Karpas-422 (cell line): ENCODE results near the gene TRPM8. TPM values are rescaled to one million over a fixed set of nuclear protein-coding genes. Genes with fewer than 3 reads are reported as not detected.
"Not testable (repeated sequence)": the region's sequence is repeated elsewhere in the genome, so short reads cannot be mapped to it uniquely, and the experiment has no call there.

Experiments
- DNase-seq: peaks from one replicate; pipeline ENCODE4 v3.0.0-alpha.2; 2015
- H2AFZ ChIP-seq: fragments of 200-600 bp; sonication (generic); 2 replicates; pipeline ENCODE4 v1.6.1; 2014; ENCODE audit warnings: antibody characterized with exemption, low read length, mixed read lengths
- H3K27ac ChIP-seq: fragments of 200-600 bp; sonication (generic); 2 replicates; pipeline ENCODE4 v1.5.1; 2014; ENCODE audit warnings: mild to moderate bottlenecking, low read length, moderate library complexity
- H3K27me3 ChIP-seq: fragments of 200-600 bp; sonication (generic); 2 replicates; pipeline ENCODE4 v1.6.1; 2014; ENCODE audit warnings: low read length, mixed read lengths
- H3K36me3 ChIP-seq: fragments of 200-600 bp; sonication (generic); 2 replicates; pipeline ENCODE4 v1.6.1; 2014; ENCODE audit warnings: low read length, mixed read lengths; ENCODE audit not compliant: insufficient read depth
- H3K4me1 ChIP-seq: fragments of 200-600 bp; sonication (generic); 2 replicates; pipeline ENCODE4 v1.6.1; 2014; ENCODE audit warnings: mild to moderate bottlenecking, low read length, mixed read lengths
- H3K4me2 ChIP-seq: fragments of 200-600 bp; sonication (generic); 2 replicates; pipeline ENCODE4 v1.6.1; 2014; ENCODE audit warnings: low read length, low read depth, mild to moderate bottlenecking; ENCODE audit not compliant: poor library complexity, severe bottlenecking
- H3K4me3 ChIP-seq: fragments of 200-600 bp; sonication (generic); 2 replicates; pipeline ENCODE4 v1.5.1; 2014; ENCODE audit warnings: mild to moderate bottlenecking, antibody characterized with exemption, low read length, mixed read lengths
- H3K79me2 ChIP-seq: fragments of 200-600 bp; sonication (generic); 2 replicates; pipeline ENCODE4 v1.6.1; 2014; ENCODE audit warnings: mild to moderate bottlenecking, low read length, mixed read lengths
- H3K9ac ChIP-seq: fragments of 200-600 bp; sonication (generic); 2 replicates; pipeline ENCODE4 v1.6.0; 2014; ENCODE audit warnings: low read length
- H3K9me2 ChIP-seq: fragments of 200-600 bp; sonication (generic), shearing (Covaris generic); replicated peaks from 2 replicates; pipeline ENCODE4 v1.6.0; 2014; ENCODE audit warnings: mild to moderate bottlenecking, low read length, moderate library complexity; ENCODE audit not compliant: insufficient read depth
- H3K9me3 ChIP-seq: fragments of 300-700, 200-600 bp; sonication (generic); 2 replicates; pipeline ENCODE4 v1.6.1; 2014; ENCODE audit warnings: low read length, mixed read lengths
- H4K20me1 ChIP-seq: fragments of 200-600 bp; sonication (generic); 2 replicates; pipeline ENCODE4 v1.6.1; 2014; ENCODE audit warnings: mild to moderate bottlenecking, antibody characterized with exemption, low read length, low read depth; ENCODE audit not compliant: insufficient read depth
- total RNA-seq: library from RNA; depleted of rRNA; stranded (reverse); fragments of >200 nt; shearing (Covaris generic); gene quantifications from 2 replicates; pipeline ENCODE4 v1.2.3, GENCODE V29; 2014; ENCODE audit warnings: low replicate concordance

The TRPM8 gene
- total RNA-seq, 1 experiment from 2014 or later: not detected

GRCh38 chr2:233960203-233960602, 43.0 kb downstream of the TRPM8 start:
- Histone ChIP-seq H2AFZ (no peak overlapping the region), H3K27me3 (no peaks in the 10 kb centered on the region), H3K4me1 (no peaks in the 10 kb centered on the region), H3K27ac (no peak overlapping the region), H3K9me3 (no peaks in the 10 kb centered on the region), H3K79me2 (no peaks in the 10 kb centered on the region), H3K9me2 (no peaks in the 10 kb centered on the region), H3K9ac (no peak overlapping the region), H4K20me1 (no peaks in the 10 kb centered on the region), H3K4me2 (no peak overlapping the region), H3K4me3 (no peak overlapping the region), H3K36me3 (no peaks in the 10 kb centered on the region)
- DNase-seq: no peak

DNA sequence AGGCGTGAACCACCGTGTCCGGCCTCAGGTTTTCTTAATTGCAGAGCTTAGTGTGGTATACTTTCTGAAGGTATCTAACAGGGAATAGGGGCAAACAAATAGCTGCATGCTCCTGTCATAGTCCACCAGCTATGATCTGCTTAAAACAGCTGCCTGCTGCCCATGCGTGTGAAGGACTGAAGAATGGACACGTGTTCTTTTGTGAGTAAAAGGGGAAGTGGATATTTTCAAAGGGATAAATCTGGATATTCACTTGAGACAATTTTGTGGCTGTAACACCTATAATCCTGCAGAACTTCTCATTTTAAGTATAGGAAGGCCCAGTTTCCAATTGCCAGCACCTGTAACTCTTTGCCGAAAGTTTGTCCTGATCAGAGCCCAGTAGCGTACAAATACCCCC, 44.7 kb downstream of the TRPM8 start:
- no peaks in the 10 kb centered on the region for H3K36me3 ChIP-seq
- no peaks in the 10 kb centered on the region for H3K9me2 ChIP-seq
- no peaks in the 10 kb centered on the region for H3K27me3 ChIP-seq
- DNase-seq: no peak
- no peak overlapping the region for H3K4me2 ChIP-seq
- no peaks in the 10 kb centered on the region for H3K9me3 ChIP-seq
- H3K4me3 ChIP-seq: no peak overlapping the region
- no peaks in the 10 kb centered on the region for H3K79me2 ChIP-seq
- no peaks in the 10 kb centered on the region for H4K20me1 ChIP-seq
- H3K4me1 ChIP-seq: no peaks in the 10 kb centered on the region
- no peak overlapping the region for H3K9ac ChIP-seq
- no peak overlapping the region for H2AFZ ChIP-seq
- no peak overlapping the region for H3K27ac ChIP-seq

- no peak overlapping the region for H3K4me2 ChIP-seq
- H3K27me3 ChIP-seq: no peaks in the 10 kb centered on the region
- no peaks in the 10 kb centered on the region for H4K20me1 ChIP-seq
- no peaks in the 10 kb centered on the region for H3K79me2 ChIP-seq
- H3K9ac ChIP-seq: no peak overlapping the region
- no peaks in the 10 kb centered on the region for H3K9me3 ChIP-seq
- no peak overlapping the region for H2AFZ ChIP-seq
- no peaks in the 10 kb centered on the region for H3K4me1 ChIP-seq
- no peaks in the 10 kb centered on the region for H3K36me3 ChIP-seq
- no peaks in the 10 kb centered on the region for H3K9me2 ChIP-seq
- no peak overlapping the region for H3K27ac ChIP-seq
- no peak for DNase-seq
- H3K4me3 ChIP-seq: no peak overlapping the region
Observed at GRCh38 chr2:233964581-233964980, 47.4 kb downstream of the TRPM8 start.

GRCh38 chr2:233965032-233965603, 47.9 kb downstream of the TRPM8 start:
- Histone ChIP-seq H3K36me3 (no peaks in the 10 kb centered on the region), H3K27ac (no peak overlapping the region), H2AFZ (no peak overlapping the region), H3K27me3 (no peaks in the 10 kb centered on the region), H3K4me1 (no peaks in the 10 kb centered on the region), H3K79me2 (no peaks in the 10 kb centered on the region), H3K9me2 (no peaks in the 10 kb centered on the region), H3K9ac (no peak overlapping the region), H3K4me2 (no peak overlapping the region), H4K20me1 (no peaks in the 10 kb centered on the region), H3K9me3 (no peaks in the 10 kb centered on the region), H3K4me3 (no peak overlapping the region)
- DNase-seq: no peak

DNA sequence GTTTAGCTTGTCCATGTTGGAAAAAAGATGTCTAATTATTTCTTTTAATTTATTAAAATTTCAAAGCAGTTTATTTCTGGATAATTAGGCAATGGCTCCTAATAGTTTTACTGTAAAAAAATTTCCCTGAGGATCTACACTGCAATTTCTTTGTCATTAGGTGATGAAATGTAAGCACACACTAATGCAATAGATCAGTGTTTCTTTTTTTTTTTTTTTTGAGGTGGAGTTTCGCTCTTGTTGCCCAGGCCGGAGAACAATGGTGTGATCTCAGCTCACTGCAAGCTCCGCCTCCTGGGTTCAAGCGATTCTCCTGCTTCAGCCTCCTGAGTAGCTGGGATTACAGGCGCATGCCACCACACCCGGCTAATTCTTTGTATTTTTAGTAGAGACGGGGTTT, 48.5 kb downstream of the TRPM8 start:
- not testable (repeated sequence) for H3K9me3 ChIP-seq, H3K9ac ChIP-seq, H3K4me3 ChIP-seq, H4K20me1 ChIP-seq, H3K4me2 ChIP-seq, H3K9me2 ChIP-seq, H3K79me2 ChIP-seq, H3K36me3 ChIP-seq, H2AFZ ChIP-seq, H3K27me3 ChIP-seq, H3K4me1 ChIP-seq, DNase-seq, H3K27ac ChIP-seq

DNA sequence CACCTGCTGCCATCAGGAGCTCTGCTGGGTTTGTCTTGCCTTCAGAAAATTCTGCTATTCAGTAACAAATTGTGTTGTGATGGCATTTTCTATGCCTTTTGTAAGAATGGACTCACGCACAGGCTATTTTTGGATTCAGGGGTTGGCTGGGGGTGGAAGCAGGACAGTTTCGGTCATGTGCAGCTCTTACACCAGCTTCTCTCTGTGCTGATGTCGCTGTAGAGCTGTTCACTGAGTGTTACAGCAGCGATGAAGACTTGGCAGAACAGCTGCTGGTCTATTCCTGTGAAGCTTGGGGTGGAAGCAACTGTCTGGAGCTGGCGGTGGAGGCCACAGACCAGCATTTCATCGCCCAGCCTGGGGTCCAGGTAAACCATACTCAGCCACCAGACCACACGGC, 49.2 kb downstream of the TRPM8 start:
- Histone ChIP-seq H4K20me1 (no peaks in the 10 kb centered on the region), H3K79me2 (no peaks in the 10 kb centered on the region), H3K4me1 (no peaks in the 10 kb centered on the region), H3K27ac (no peak overlapping the region), H3K4me3 (no peak overlapping the region), H3K4me2 (no peak overlapping the region), H3K36me3 (no peaks in the 10 kb centered on the region), H3K9me3 (no peaks in the 10 kb centered on the region), H3K9me2 (no peaks in the 10 kb centered on the region), H3K9ac (no peak overlapping the region), H2AFZ (no peak overlapping the region), H3K27me3 (no peaks in the 10 kb centered on the region)
- DNase-seq: no peak

- DNase-seq: no peak
- Histone ChIP-seq H3K4me2 (no peak overlapping the region), H3K9me3 (no peaks in the 10 kb centered on the region), H3K79me2 (no peaks in the 10 kb centered on the region), H2AFZ (no peak overlapping the region), H3K9me2 (no peaks in the 10 kb centered on the region), H3K4me1 (no peaks in the 10 kb centered on the region), H3K27me3 (no peaks in the 10 kb centered on the region), H3K27ac (no peak overlapping the region), H3K9ac (no peak overlapping the region), H4K20me1 (no peaks in the 10 kb centered on the region), H3K36me3 (no peaks in the 10 kb centered on the region), H3K4me3 (no peak overlapping the region)
Observed at GRCh38 chr2:233967164-233967563, 50.0 kb downstream of the TRPM8 start.

DNA sequence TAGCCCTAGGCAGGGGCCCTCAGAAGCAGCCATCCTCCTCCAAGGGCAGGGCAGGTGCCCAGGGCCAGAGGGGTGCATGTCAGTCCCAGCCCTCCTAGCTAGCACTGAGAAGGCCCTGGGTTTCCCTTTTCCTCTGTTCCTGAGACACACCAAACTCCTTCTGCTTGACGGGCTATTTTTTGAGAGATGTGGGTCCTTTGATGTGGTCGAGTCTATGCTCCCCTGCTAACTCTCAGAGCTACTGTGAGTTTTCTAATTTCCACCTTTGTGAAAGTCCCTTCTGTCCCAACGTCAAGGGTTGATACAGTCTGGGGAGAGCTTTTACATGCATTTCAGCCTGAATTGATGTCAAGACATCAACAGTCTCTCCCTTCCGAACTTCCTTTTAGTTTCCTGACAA, 51.4 kb downstream of the TRPM8 start:
- DNase-seq: no peak
- no peaks in the 10 kb centered on the region for H3K36me3 ChIP-seq
- H3K79me2 ChIP-seq: no peaks in the 10 kb centered on the region
- no peak overlapping the region for H3K27ac ChIP-seq
- H3K27me3 ChIP-seq: no peaks in the 10 kb centered on the region
- no peaks in the 10 kb centered on the region for H3K4me1 ChIP-seq
- H3K4me3 ChIP-seq: no peak overlapping the region
- H3K9me3 ChIP-seq: no peaks in the 10 kb centered on the region
- no peak overlapping the region for H3K4me2 ChIP-seq
- no peak overlapping the region for H2AFZ ChIP-seq
- H3K9me2 ChIP-seq: no peaks in the 10 kb centered on the region
- no peak overlapping the region for H3K9ac ChIP-seq
- no peaks in the 10 kb centered on the region for H4K20me1 ChIP-seq

DNA sequence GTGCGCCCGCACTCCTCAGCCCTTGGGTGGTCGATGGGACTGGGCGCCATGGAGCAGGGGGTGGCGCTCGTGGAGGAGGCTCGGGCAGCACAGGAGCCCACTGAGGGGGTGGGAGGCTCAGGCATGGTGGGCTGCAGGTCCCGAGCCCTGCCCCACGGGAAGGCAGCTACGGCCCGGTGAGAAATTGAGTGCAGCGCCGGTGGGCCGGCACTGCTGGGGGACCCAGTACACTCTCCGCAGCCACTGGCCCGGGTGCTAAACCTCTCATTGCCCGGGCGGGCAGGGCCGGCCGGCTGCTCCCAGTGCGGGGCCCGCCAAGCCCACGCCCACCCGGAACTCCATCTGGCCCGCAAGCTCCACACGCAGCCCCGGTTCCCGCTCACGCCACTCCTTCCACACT, 55.3 kb downstream of the TRPM8 start:
- not testable (repeated sequence) for H3K27ac ChIP-seq, H3K9me3 ChIP-seq, H3K79me2 ChIP-seq, H2AFZ ChIP-seq, H3K27me3 ChIP-seq, H3K9me2 ChIP-seq, H3K9ac ChIP-seq, H4K20me1 ChIP-seq, H3K4me1 ChIP-seq, H3K4me3 ChIP-seq, H3K36me3 ChIP-seq, DNase-seq, H3K4me2 ChIP-seq
